Activated CD8-positive, alpha-beta T cell treated with anti-CD3 and anti-CD28 coated beads for 36 hours (primary cell): ENCODE results near the gene PCSK5. TPM values are rescaled to one million over a fixed set of nuclear protein-coding genes. Genes with fewer than 3 reads are reported as not detected.

Source experiments
- ATAC-seq: fragments of 200-7000 bp; cut with Tn5 transposase; one replicate; pipeline ENCODE4 v1.10.0; 2021; ENCODE audit warnings: mild to moderate bottlenecking, moderate library complexity
- CTCF ChIA-PET: fragments of 350-600 bp; sonication (Branson Sonifier 250); formaldehyde crosslinking; loops from one replicate; lab custom pipeline; 2021; ENCODE audit warnings: antibody characterized with exemption; lab: Charles Lee
- POLR2A ChIA-PET: fragments of 350-600 bp; sonication (Branson Sonifier 250); formaldehyde crosslinking; loops from one replicate; lab custom pipeline; 2021; ENCODE audit warnings: antibody characterized with exemption; lab: Charles Lee
- DNase-seq: peaks from one replicate; pipeline ENCODE4 v3.0.0-alpha.2; 2020
- H3K27ac Mint-ChIP-seq: one replicate; pipeline ENCODE4 v1.8.0; 2021; ENCODE audit warnings: mild to moderate bottlenecking, mixed read lengths
- H3K27me3 Mint-ChIP-seq: one replicate; pipeline ENCODE4 v1.8.0; 2021; ENCODE audit warnings: mixed read lengths
- H3K36me3 Mint-ChIP-seq: one replicate; pipeline ENCODE4 v1.8.0; 2021; ENCODE audit warnings: low read depth, mixed read lengths
- H3K4me1 Mint-ChIP-seq: one replicate; pipeline ENCODE4 v1.8.0; 2021; ENCODE audit warnings: low read depth, mixed read lengths
- H3K4me3 Mint-ChIP-seq: one replicate; pipeline ENCODE4 v1.8.0; 2021; ENCODE audit warnings: mild to moderate bottlenecking, moderate library complexity, mixed read lengths
- H3K9me3 Mint-ChIP-seq: one replicate; pipeline ENCODE4 v1.8.0; 2021; ENCODE audit warnings: mixed read lengths
- CTCF ChIP-seq: fragments of 200-600 bp; IDR thresholded peaks from one replicate; pipeline ENCODE4 v1.8.0; 2022; ENCODE audit warnings: antibody characterized with exemption, mild to moderate bottlenecking
- intact Hi-C: fragments of 100-400 bp; cut with micrococcal nuclease; formaldehyde crosslinking; loops from one replicate; pipeline ENCODE4 v1.10.0; 2022
- total RNA-seq, 2 experiments: library from RNA; stranded (reverse); gene quantifications; one replicate each; pipeline ENCODE4 v1.2.3, GENCODE V29; 2021

PCSK5 gene
- total RNA-seq, 2 experiments from 2014 or later = 4.7 to 5.2 TPM

- DNase-seq (no peak), ATAC-seq (no peak)
- no peaks in the 10 kb centered on the region for H3K9me3 Mint-ChIP-seq
- intact Hi-C loops = no loop called here
- H3K27me3 Mint-ChIP-seq = no peaks in the 10 kb centered on the region
- no peak overlapping the region for H3K27ac Mint-ChIP-seq
- ChIA-PET CTCF (no interaction called here), POLR2A (no interaction called here)
- peaks cover 15% of the 10 kb centered on the region for H3K4me1 Mint-ChIP-seq
- TF ChIP-seq CTCF = no peak
- H3K4me3 Mint-ChIP-seq = no peak overlapping the region
- peaks cover 12% of the 10 kb centered on the region for H3K36me3 Mint-ChIP-seq
These were observed 93.0 kb downstream of the PCSK5 start for GRCh38 chr9:75983319-75984045.

GRCh38 chr9:75985515-75985914, 95.0 kb downstream of the PCSK5 start:
- Mint-ChIP-seq H3K27me3 (no peaks in the 10 kb centered on the region), H3K4me1 (peaks cover 12% of the 10 kb centered on the region), H3K9me3 (no peaks in the 10 kb centered on the region), H3K27ac (no peak overlapping the region), H3K4me3 (no peak overlapping the region), H3K36me3 (peaks cover 14% of the 10 kb centered on the region)
- no peak for ATAC-seq
- intact Hi-C loops = no loop called here
- CTCF ChIA-PET = interaction anchor here (1.5 kb wide), 1 partner anchor 13 kb away, joined by 3 read pairs; no protein-coding TSS in a partner anchor
- no peak for DNase-seq
- POLR2A ChIA-PET = no interaction called here
- no peak for TF ChIP-seq CTCF

DNA sequence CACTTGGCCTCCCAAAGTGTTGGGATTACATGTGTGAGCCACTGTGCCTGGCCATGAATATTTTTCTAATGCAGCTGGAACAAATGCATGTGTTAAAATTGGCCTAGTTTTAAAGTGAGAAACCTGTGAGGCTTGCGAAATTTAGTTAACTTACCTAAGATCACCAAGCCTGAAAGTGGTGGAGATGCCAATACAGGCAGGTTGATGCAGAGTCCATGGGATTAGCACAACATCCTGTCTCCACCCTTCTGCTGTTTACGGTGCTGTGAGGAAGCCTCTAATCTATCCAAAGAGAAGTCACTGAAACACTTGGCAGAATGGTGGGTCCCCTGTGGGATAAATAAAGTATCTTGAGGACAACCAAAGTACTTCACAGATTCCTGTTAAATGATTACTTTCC, 98.2 kb downstream of the PCSK5 start:
- Mint-ChIP-seq H3K27me3 (no peaks in the 10 kb centered on the region), H3K4me1 (peaks cover 27% of the 10 kb centered on the region), H3K9me3 (no peaks in the 10 kb centered on the region), H3K36me3 (peaks cover 16% of the 10 kb centered on the region), H3K4me3 (no peak overlapping the region), H3K27ac (no peak overlapping the region)
- DNase-seq (no peak), ATAC-seq (no peak)
- ChIA-PET POLR2A (no interaction called here), CTCF (no interaction called here)
- intact Hi-C loops = no loop called here
- TF ChIP-seq CTCF = no peak

- Mint-ChIP-seq H3K9me3 (no peaks in the 10 kb centered on the region), H3K27ac (no peak overlapping the region), H3K4me3 (no peak overlapping the region), H3K27me3 (no peaks in the 10 kb centered on the region), H3K36me3 (peaks cover 26% of the 10 kb centered on the region), H3K4me1 (peaks cover 37% of the 10 kb centered on the region)
- intact Hi-C loops = no loop called here
- ChIA-PET CTCF (no interaction called here), POLR2A (no interaction called here)
- no peak for ATAC-seq
- TF ChIP-seq CTCF = no peak
- DNase-seq = no peak
These were observed 99.7 kb downstream of the PCSK5 start for GRCh38 chr9:75990156-75990555.

DNA sequence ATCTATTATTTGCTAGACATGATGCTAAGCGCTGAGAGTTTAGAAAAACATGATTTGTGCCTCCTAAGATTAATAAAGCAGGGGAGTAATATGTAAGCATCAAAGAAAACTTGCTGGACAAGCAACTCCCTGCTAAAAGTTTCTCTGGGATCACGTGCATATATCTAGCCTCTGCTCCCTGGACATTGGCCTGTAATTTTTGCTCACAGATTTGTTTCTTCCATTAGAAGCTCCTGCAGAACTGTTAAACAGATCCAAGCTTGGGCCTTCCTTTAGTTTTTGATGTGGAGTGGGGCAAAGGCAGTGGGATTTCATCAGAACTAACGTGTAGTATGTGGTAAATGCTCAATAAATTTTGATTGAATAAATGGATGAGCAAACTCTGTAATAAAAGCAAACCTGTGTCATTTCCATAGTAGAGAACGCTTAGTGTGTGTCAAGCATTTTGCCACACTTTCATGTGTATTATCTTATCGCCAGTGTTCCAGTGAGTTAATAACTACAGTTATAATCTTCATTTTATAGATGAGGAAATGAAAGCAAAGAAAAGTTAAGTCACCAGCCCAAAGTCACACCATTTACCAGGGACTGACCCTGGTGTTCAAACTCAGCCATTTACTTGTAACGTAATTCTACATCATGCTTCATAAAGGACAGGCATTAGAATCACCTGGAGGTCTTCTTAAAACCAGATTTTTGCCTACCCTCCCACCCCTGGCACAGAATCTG, 100.3 kb downstream of the PCSK5 start:
- H3K9me3 Mint-ChIP-seq = no peaks in the 10 kb centered on the region
- H3K36me3 Mint-ChIP-seq = peaks cover 26% of the 10 kb centered on the region
- ChIA-PET CTCF (interaction anchor here (1.0 kb wide), 1 partner anchor 11 kb away, joined by 3 read pairs; no protein-coding TSS in a partner anchor), POLR2A (no interaction called here)
- H3K4me3 Mint-ChIP-seq = no peak overlapping the region
- no peaks in the 10 kb centered on the region for H3K27me3 Mint-ChIP-seq
- no peak for ATAC-seq
- no peak for DNase-seq
- TF ChIP-seq CTCF = no peak
- no peak overlapping the region for H3K27ac Mint-ChIP-seq
- peaks cover 37% of the 10 kb centered on the region for H3K4me1 Mint-ChIP-seq
- intact Hi-C loops = no loop called here
